CD4-positive, alpha-beta T cell treated with Interleukin-6 at 100 ng/mL for 8 hours (primary cell): ENCODE data around the gene FUT1.
"Not testable (repeated sequence)": the region's sequence is repeated elsewhere in the genome, so short reads cannot be mapped to it uniquely, and the experiment has no call there.

Experiments
- DNase-seq: peaks from one replicate; pipeline ENCODE4 v3.0.0-alpha.2; 2020; ENCODE audit warnings: mixed read lengths, low spot score

The FUT1 gene

GRCh38 chr19:48718106-48718505 is 34.3 kb downstream of the FUT1 start:
- not testable (repeated sequence) for DNase-seq

- no peak for DNase-seq
Measured at GRCh38 chr19:48716562-48717291, 35.7 kb downstream of the FUT1 start.

GRCh38 chr19:48715681-48716171 is 36.7 kb downstream of the FUT1 start:
- DNase-seq, result no peak

GRCh38 chr19:48714759-48715675 is 37.4 kb downstream of the FUT1 start:
- no peak for DNase-seq

- peak; percentile 98 for DNase-seq
Measured at GRCh38 chr19:48713864-48714755, 38.3 kb downstream of the FUT1 start.

GRCh38 chr19:48713041-48713863 is 39.2 kb downstream of the FUT1 start:
- no peak for DNase-seq

- no peak for DNase-seq
Measured at GRCh38 chr19:48711106-48711662, 41.3 kb downstream of the FUT1 start.

- no peak for DNase-seq
Measured at GRCh38 chr19:48708471-48708870, 44.0 kb downstream of the FUT1 start.

GRCh38 chr19:48705431-48705830 is 47.0 kb downstream of the FUT1 start:
- no peak for DNase-seq

- DNase-seq, result no peak
Measured at GRCh38 chr19:48703316-48703715, 49.1 kb downstream of the FUT1 start.

GRCh38 chr19:48702701-48703100 is 49.7 kb downstream of the FUT1 start:
- DNase-seq, result no peak

GRCh38 chr19:48698046-48698445 is 54.4 kb downstream of the FUT1 start:
- DNase-seq, result no peak
